Tibial artery (tissue), 4 donors: ENCODE data around the gene FBXL14.

Experiments
- DNase-seq, 2 donors: peaks; one replicate each; pipeline ENCODE4 v3.0.0-alpha.2; 2019
- H3K27ac ChIP-seq, 2 donors: fragments of 200-600 bp; sonication (generic) in 1 of 2; 1 replicate in 1 of 2; 2 replicates in 1 of 2; pipeline ENCODE4 v1.5.1; 2018 to 2019; ENCODE audit warnings: mild to moderate bottlenecking in 1 of 2
- H3K27me3 ChIP-seq, 2 donors: fragments of 200-600 bp; sonication (generic) in 1 of 2; one replicate each; pipeline versions ENCODE4 v1.5.1 to v1.6.0; 2016 to 2019
- H3K36me3 ChIP-seq, 3 donors: fragments of 200-600 bp; sonication (generic) in 2 of 3; one replicate each; pipeline ENCODE4 v1.5.1; 2016 to 2019; ENCODE audit warnings: mild to moderate bottlenecking in 2 of 3
- H3K4me1 ChIP-seq, 4 donors: fragments of 200-600 bp; sonication (generic) in 2 of 4; 1 replicate in 3 of 4; 2 replicates in 1 of 4; pipeline ENCODE4 v1.5.1; 2016 to 2019
- H3K4me3 ChIP-seq, 2 donors: fragments of 200-600 bp; sonication (generic) in 1 of 2; 1 replicate in 1 of 2; 2 replicates in 1 of 2; pipeline ENCODE4 v1.5.1; 2018 to 2019; ENCODE audit warnings: mild to moderate bottlenecking in 2 of 2
- H3K9me3 ChIP-seq, 3 donors: fragments of 200-600 bp; sonication (generic) in 1 of 3; one replicate each; pipeline ENCODE4 v1.5.1; 2016 to 2019
- CTCF ChIP-seq, 2 experiments: fragments of 200-600 bp in 1 of 2; fragments of 450-650 bp in 1 of 2; IDR thresholded peaks; one replicate each; pipeline ENCODE4 v1.5.1; 2017 to 2019; ENCODE audit warnings: antibody characterized with exemption in 2 of 2, mild to moderate bottlenecking in 1 of 2, moderate library complexity in 1 of 2
- intact Hi-C: fragments of 100-400 bp; cut with DNase I; formaldehyde crosslinking; loops from one replicate; pipeline ENCODE4 v1.15.0; 2023; ENCODE audit warnings: low total_unique reads

Gene FBXL14

GRCh38 chr12:1531153-1531653 lies 63.2 kb downstream of the FBXL14 start:
- peaks cover 0 to 29% (median 19%) of the 10 kb centered on the region in 4 donors for H3K4me1 ChIP-seq
- H3K27me3 ChIP-seq, result peaks cover 0 to 22% of the 10 kb centered on the region in 2 donors
- peak overlapping the region; percentile 55 to 64 for H3K4me3 ChIP-seq
- no peaks in the 10 kb centered on the region for H3K36me3 ChIP-seq
- peak overlapping the region in 1 of 2 donors; percentile 38 for H3K27ac ChIP-seq
- H3K9me3 ChIP-seq, result no peaks in the 10 kb centered on the region
- DNase-seq, result peak in 1 of 2 donors; percentile 62
- intact Hi-C loops, result no loop called here
- TF ChIP-seq CTCF (IDR thresholded peaks at IDR 0.05), result no peak

- H3K4me1 ChIP-seq, result peaks cover 0 to 29% (median 19%) of the 10 kb centered on the region in 4 donors
- TF ChIP-seq CTCF (IDR thresholded peaks at IDR 0.05), result no peak
- peak overlapping the region; percentile 8 to 38 for H3K27ac ChIP-seq
- H3K36me3 ChIP-seq, result no peaks in the 10 kb centered on the region
- no peaks in the 10 kb centered on the region for H3K9me3 ChIP-seq
- intact Hi-C loops, result no loop called here
- DNase-seq, result peak in 1 of 2 donors; percentile 35
- peak overlapping the region; percentile 55 to 64 for H3K4me3 ChIP-seq
- peaks cover 0 to 22% of the 10 kb centered on the region in 2 donors for H3K27me3 ChIP-seq
Measured at GRCh38 chr12:1530592-1531152, 63.7 kb downstream of the FBXL14 start.

GRCh38 chr12:1529862-1530591 lies 64.4 kb downstream of the FBXL14 start:
- peak overlapping the region in 1 of 2 donors; percentile 8 for H3K27ac ChIP-seq

GRCh38 chr12:1529228-1529861 lies 65.0 kb downstream of the FBXL14 start:
- peak in 1 of 2 donors; percentile 55 for DNase-seq
- H3K27me3 ChIP-seq, result peaks cover 0 to 22% of the 10 kb centered on the region in 2 donors
- H3K4me3 ChIP-seq, result peak overlapping the region; percentile 55 to 64
- no peak for TF ChIP-seq CTCF (IDR thresholded peaks at IDR 0.05)
- H3K36me3 ChIP-seq, result no peaks in the 10 kb centered on the region
- H3K9me3 ChIP-seq, result no peaks in the 10 kb centered on the region
- intact Hi-C loops, result no loop called here
- peak overlapping the region in 1 of 2 donors; percentile 8 for H3K27ac ChIP-seq
- peaks cover 0 to 29% (median 19%) of the 10 kb centered on the region in 4 donors for H3K4me1 ChIP-seq

More at GRCh38 chr12:1529862-1530591, 64.4 kb downstream of the FBXL14 start:
- intact Hi-C loops, result no loop called here
- Histone ChIP-seq H3K9me3 (no peaks in the 10 kb centered on the region), H3K27me3 (peaks cover 0 to 22% of the 10 kb centered on the region in 2 donors), H3K4me1 (peaks cover 0 to 29% (median 19%) of the 10 kb centered on the region in 4 donors), H3K4me3 (peak overlapping the region; percentile 55 to 64), H3K36me3 (no peaks in the 10 kb centered on the region)
- no peak for TF ChIP-seq CTCF (IDR thresholded peaks at IDR 0.05)
- DNase-seq, result peak in 1 of 2 donors; percentile 63

GRCh38 chr12:1528791-1529190 lies 65.6 kb downstream of the FBXL14 start:
- Histone ChIP-seq H3K4me1 (peaks cover 0 to 29% (median 17%) of the 10 kb centered on the region in 4 donors), H3K27me3 (peaks cover 0 to 22% of the 10 kb centered on the region in 2 donors), H3K4me3 (no peak overlapping the region), H3K36me3 (no peaks in the 10 kb centered on the region), H3K9me3 (no peaks in the 10 kb centered on the region), H3K27ac (no peak overlapping the region)
- no peak for TF ChIP-seq CTCF (IDR thresholded peaks at IDR 0.05)
- DNase-seq, result peak in 1 of 2 donors; percentile 10
- intact Hi-C loops, result no loop called here
